Activated naive CD4-positive, alpha-beta T cell treated with anti-CD3 and anti-CD28 coated beads for 36 hours (primary cell): ENCODE results near the gene ZNF423. TPM values are rescaled to one million over a fixed set of nuclear protein-coding genes. Genes with fewer than 3 reads are reported as not detected.

Experiments used
- CTCF ChIA-PET: fragments of 350-600 bp; sonication (Branson Sonifier 250); formaldehyde crosslinking; loops from one replicate; lab custom pipeline; 2021; ENCODE audit warnings: antibody characterized with exemption; lab: Charles Lee
- DNase-seq: peaks from one replicate; pipeline ENCODE4 v3.0.0-alpha.2; 2020
- H3K27ac Mint-ChIP-seq: one replicate; pipeline ENCODE4 v1.8.0; 2021; ENCODE audit warnings: mild to moderate bottlenecking, mixed read lengths
- H3K27me3 Mint-ChIP-seq: one replicate; pipeline ENCODE4 v1.8.0; 2021; ENCODE audit warnings: low read depth, mixed read lengths
- H3K36me3 Mint-ChIP-seq: one replicate; pipeline ENCODE4 v1.8.0; 2021; ENCODE audit warnings: low read depth, mixed read lengths
- H3K4me1 Mint-ChIP-seq: one replicate; pipeline ENCODE4 v1.8.0; 2021; ENCODE audit warnings: low read depth, mixed read lengths
- H3K4me3 Mint-ChIP-seq: one replicate; pipeline ENCODE4 v1.8.0; 2021; ENCODE audit warnings: mild to moderate bottlenecking, moderate library complexity, mixed read lengths
- H3K9me3 Mint-ChIP-seq: one replicate; pipeline ENCODE4 v1.8.0; 2021; ENCODE audit warnings: mixed read lengths
- intact Hi-C: fragments of 100-400 bp; cut with micrococcal nuclease; formaldehyde crosslinking; loops from one replicate; pipeline ENCODE4 v1.15.1; 2023
- total RNA-seq, 2 experiments: library from RNA; stranded (reverse); gene quantifications; one replicate each; pipeline ENCODE4 v1.2.3, GENCODE V29; 2021

Gene ZNF423
- total RNA-seq, 2 experiments from 2014 or later: 0.05 TPM; not detected in 1

DNA sequence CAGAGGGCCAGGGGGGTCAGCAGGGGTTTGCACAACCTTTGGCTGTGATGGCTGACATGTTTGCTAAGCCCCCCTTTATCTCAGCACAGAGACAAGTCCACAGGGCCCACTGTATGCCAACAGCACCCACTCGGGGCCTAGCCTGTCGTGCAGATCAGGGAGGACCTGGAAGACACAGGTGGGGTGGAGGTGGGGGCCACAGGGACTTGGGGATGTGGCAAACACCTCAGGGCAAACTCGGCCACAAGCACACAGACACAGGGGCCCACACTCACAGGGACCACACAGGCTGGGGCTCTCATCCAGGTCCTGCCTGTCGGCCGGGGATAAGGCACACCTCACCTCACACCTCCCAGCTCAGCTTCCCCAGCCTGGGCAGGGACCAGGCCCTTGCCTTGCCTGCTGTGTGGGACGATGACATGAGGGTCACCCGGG, 394.4 kb downstream of the ZNF423 start:
- Mint-ChIP-seq H3K4me1 (peaks cover 44% of the 10 kb centered on the region), H3K36me3 (no peaks in the 10 kb centered on the region), H3K9me3 (no peaks in the 10 kb centered on the region), H3K4me3 (no peak overlapping the region), H3K27ac (no peak overlapping the region), H3K27me3 (no peaks in the 10 kb centered on the region)
- DNase-seq: no peak
- intact Hi-C loops: loop anchor here (5.0 kb wide), 1 partner anchor 66 kb away; no protein-coding TSS in a partner anchor
- CTCF ChIA-PET: interaction anchor here (0.7 kb wide), 2 partner anchors 64 to 93 kb away, joined by 3 to 4 read pairs; no protein-coding TSS in a partner anchor

GRCh38 chr16:49460786-49461470, 395.0 kb downstream of the ZNF423 start:
- Mint-ChIP-seq H3K9me3 (no peaks in the 10 kb centered on the region), H3K27me3 (no peaks in the 10 kb centered on the region), H3K36me3 (no peaks in the 10 kb centered on the region), H3K4me1 (peaks cover 44% of the 10 kb centered on the region), H3K27ac (no peak overlapping the region), H3K4me3 (no peak overlapping the region)
- DNase-seq: no peak
- intact Hi-C loops: loop anchor here (5.0 kb wide), 1 partner anchor 66 kb away; no protein-coding TSS in a partner anchor
- CTCF ChIA-PET: interaction anchor here (1.1 kb wide), 1 partner anchor 23 kb away, joined by 3 read pairs; no protein-coding TSS in a partner anchor

DNA sequence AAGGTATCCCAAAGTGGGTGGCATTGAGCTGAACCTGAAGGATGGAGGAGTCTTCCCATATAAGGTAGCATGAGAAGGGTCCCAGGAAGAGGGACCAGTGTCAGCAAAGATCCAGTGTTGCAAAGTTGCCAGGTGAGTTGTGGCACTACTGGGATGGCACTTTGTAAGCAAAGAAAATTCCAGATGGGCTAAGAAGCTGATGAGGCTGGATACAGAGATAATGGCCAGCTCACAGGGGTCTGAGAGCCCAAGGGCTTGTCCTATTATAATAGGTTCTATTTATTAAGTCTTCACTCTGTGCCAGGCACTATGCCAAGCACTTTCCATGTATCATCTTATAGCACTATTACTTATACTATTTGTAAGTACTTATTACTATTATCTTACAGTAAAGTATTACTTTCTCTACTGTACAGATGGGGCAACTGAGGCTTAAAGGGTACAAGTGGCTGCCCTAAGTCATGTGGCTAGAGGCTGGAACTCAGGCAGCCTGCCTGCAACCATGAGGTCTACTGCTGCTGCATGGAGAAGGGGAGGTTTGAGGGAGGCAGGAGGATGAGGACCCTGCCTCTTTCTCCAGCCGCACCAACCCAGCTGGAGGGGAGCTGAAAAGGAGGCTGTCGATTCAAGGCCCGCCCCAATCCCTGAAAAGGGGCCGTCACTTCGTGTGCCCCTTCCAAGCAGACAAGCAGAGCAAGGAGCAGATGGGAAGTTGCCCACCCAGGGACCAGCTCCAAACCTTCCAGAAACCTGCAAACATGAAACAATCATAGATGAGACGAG, 395.8 kb downstream of the ZNF423 start:
- CTCF ChIA-PET: interaction anchor here (1.1 kb wide), 1 partner anchor 22 kb away, joined by 3 read pairs; no protein-coding TSS in a partner anchor
- Mint-ChIP-seq H3K27me3 (no peaks in the 10 kb centered on the region), H3K4me1 (peaks cover 42% of the 10 kb centered on the region), H3K4me3 (no peak overlapping the region), H3K36me3 (no peaks in the 10 kb centered on the region), H3K9me3 (no peaks in the 10 kb centered on the region), H3K27ac (no peak overlapping the region)
- intact Hi-C loops: loop anchor here (5.0 kb wide), 1 partner anchor 67 kb away; no protein-coding TSS in a partner anchor
- DNase-seq: no peak

DNA sequence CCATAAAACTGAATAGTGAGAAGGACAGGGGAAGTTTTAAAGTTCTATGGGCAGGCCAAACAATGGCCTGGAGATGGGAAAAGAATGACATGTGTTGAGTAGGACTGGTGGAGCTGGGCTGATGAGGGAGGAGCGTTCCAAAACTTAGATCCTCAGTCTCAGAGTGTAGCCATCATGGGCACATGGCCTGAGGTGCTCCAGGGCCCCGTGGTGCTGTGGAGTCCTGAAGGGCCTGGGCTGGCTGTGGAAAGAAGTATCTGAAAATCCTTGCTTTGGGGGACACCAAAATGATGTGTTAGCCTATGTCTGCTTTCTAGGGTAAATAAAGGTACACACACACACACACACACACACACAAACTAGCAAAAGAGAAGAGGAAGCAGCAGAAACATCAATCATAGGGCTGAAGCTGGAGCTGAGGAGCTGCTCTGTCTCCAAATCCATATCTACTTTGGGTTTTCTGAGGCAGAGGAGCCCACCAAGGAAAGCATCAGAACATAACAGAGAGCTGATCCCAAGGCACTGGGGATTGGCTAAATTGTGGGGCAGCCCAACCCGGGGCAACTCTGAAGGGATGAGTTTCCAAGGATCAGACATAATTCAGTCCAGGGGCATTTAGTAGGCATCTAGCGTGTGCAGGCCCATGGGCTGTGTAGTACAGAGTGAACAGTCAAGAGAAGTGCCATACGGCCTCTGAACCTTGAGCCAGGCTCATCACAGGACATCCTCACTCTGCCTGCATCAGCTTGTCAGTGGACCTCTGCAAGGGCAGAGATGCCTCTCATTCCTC, 397.1 kb downstream of the ZNF423 start:
- Mint-ChIP-seq H3K9me3 (no peaks in the 10 kb centered on the region), H3K4me3 (no peak overlapping the region), H3K4me1 (peaks cover 32% of the 10 kb centered on the region), H3K27ac (no peak overlapping the region), H3K36me3 (no peaks in the 10 kb centered on the region), H3K27me3 (no peaks in the 10 kb centered on the region)
- intact Hi-C loops: no loop called here
- CTCF ChIA-PET: interaction anchor here (0.6 kb wide), 1 partner anchor 19 kb away, joined by 5 read pairs; no protein-coding TSS in a partner anchor
- DNase-seq: no peak

DNA sequence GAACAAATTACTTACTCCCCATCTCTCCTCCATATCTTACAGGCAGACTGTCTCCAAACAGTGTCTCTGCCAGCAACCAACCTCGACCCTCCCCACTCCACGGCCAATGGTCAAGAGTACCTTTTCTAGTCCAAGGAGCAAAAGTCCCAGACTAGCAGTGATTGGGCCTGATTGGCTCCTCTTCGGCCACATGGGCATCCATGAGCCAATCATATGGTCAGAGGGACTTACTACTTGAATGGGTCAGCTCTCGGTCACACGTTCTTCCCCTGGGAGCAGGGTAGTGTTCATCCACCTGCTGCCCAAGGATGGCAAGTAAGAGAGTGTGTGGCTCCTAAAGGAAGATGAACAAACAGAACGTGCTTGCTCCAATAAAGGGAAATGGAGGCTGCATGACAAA, 397.7 kb downstream of the ZNF423 start:
- Mint-ChIP-seq H3K27me3 (no peaks in the 10 kb centered on the region), H3K4me3 (no peak overlapping the region), H3K36me3 (no peaks in the 10 kb centered on the region), H3K27ac (no peak overlapping the region), H3K9me3 (no peaks in the 10 kb centered on the region), H3K4me1 (peaks cover 26% of the 10 kb centered on the region)
- no peak for DNase-seq
- CTCF ChIA-PET: interaction anchor here (0.6 kb wide), 1 partner anchor 18 kb away, joined by 5 read pairs; no protein-coding TSS in a partner anchor
- intact Hi-C loops: no loop called here

- H3K4me3 Mint-ChIP-seq: no peak overlapping the region
- no peaks in the 10 kb centered on the region for H3K36me3 Mint-ChIP-seq
- intact Hi-C loops: no loop called here
- H3K27ac Mint-ChIP-seq: no peak overlapping the region
- no peaks in the 10 kb centered on the region for H3K9me3 Mint-ChIP-seq
- DNase-seq: no peak
- no peaks in the 10 kb centered on the region for H3K27me3 Mint-ChIP-seq
- CTCF ChIA-PET: no interaction called here
- H3K4me1 Mint-ChIP-seq: peaks cover 15% of the 10 kb centered on the region
Measured at GRCh38 chr16:49457196-49457595, 398.7 kb downstream of the ZNF423 start.

- CTCF ChIA-PET: no interaction called here
- intact Hi-C loops: no loop called here
- Mint-ChIP-seq H3K9me3 (no peaks in the 10 kb centered on the region), H3K36me3 (no peaks in the 10 kb centered on the region), H3K4me3 (no peak overlapping the region), H3K27me3 (no peaks in the 10 kb centered on the region), H3K4me1 (peaks cover 11% of the 10 kb centered on the region), H3K27ac (no peak overlapping the region)
- DNase-seq: no peak
Measured at GRCh38 chr16:49456763-49457162, 399.1 kb downstream of the ZNF423 start.

DNA sequence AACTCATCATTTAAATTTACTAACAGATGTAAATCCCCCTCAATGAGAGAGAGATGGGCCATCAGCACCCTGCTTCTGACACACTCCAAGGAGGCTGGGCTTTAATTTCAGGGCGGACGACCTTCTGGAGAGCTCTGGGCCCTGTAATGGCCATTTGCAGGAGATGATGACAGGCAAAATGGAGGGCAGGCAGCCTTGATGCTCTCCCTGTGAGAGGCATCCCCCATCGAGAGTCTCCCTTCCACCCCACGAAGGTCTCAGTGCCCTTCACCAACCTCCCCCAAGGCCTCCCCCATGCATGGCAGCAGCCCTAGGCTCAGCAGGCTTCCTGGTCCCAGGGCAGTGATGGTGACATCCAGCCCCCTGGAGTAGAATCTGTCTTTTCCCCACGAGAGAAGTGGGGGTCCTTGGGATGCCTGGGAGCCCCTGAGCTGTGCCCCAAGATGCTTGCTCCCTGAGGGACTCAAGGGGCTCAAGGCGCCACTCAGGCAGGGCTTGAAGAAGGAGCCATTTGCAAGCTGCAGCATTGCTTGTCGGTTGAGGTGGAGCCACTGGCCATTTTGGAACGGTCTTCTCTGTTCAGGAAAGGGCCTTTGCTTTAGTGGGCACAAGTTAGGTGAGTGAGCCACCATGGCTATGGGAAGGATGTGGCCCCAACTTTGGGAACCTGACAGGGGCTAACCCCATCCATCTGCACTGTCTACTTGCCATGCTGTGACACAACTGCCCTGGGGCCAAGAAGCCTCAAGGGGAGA, 399.7 kb downstream of the ZNF423 start:
- intact Hi-C loops: no loop called here
- Mint-ChIP-seq H3K27ac (no peak overlapping the region), H3K4me1 (peaks cover 9% of the 10 kb centered on the region), H3K4me3 (no peak overlapping the region), H3K27me3 (no peaks in the 10 kb centered on the region), H3K9me3 (no peaks in the 10 kb centered on the region), H3K36me3 (no peaks in the 10 kb centered on the region)
- no peak for DNase-seq
- CTCF ChIA-PET: no interaction called here

GRCh38 chr16:49455181-49455990, 400.5 kb downstream of the ZNF423 start:
- DNase-seq: no peak
- peaks cover 2% of the 10 kb centered on the region for H3K4me1 Mint-ChIP-seq
- H3K9me3 Mint-ChIP-seq: no peaks in the 10 kb centered on the region
- no peak overlapping the region for H3K27ac Mint-ChIP-seq
- no peak overlapping the region for H3K4me3 Mint-ChIP-seq
- H3K36me3 Mint-ChIP-seq: no peaks in the 10 kb centered on the region
- H3K27me3 Mint-ChIP-seq: no peaks in the 10 kb centered on the region
- CTCF ChIA-PET: no interaction called here
- intact Hi-C loops: no loop called here

GRCh38 chr16:49454426-49455180, 401.3 kb downstream of the ZNF423 start:
- Mint-ChIP-seq H3K4me3 (no peak overlapping the region), H3K36me3 (no peaks in the 10 kb centered on the region), H3K27ac (no peak overlapping the region), H3K9me3 (no peaks in the 10 kb centered on the region), H3K27me3 (no peaks in the 10 kb centered on the region), H3K4me1 (no peaks in the 10 kb centered on the region)
- DNase-seq: no peak
- CTCF ChIA-PET: no interaction called here
- intact Hi-C loops: no loop called here
